Endometrium (tissue), 2 donors: Measurements from ENCODE around the gene XRCC2.
"Not testable (repeated sequence)": the region's sequence is repeated elsewhere in the genome, so short reads cannot be mapped to it uniquely, and the experiment has no call there.

Experiments used
- FAIRE-seq: peaks from 2 replicates; lab custom pipeline; 2012; peaks lifted over from hg19 to GRCh38; lab: Jason Lieb, UNC
- donor health status: control.
- donor health status: control.

Gene XRCC2

GRCh38 chr7:152675759-152676636, at the start of gene XRCC2:
Gene XRCC2, minus strand, starts transcription at chr7:152676141. Its CDS starts 62 bp downstream, at chr7:152676079.
- FAIRE-seq: no peak

DNA sequence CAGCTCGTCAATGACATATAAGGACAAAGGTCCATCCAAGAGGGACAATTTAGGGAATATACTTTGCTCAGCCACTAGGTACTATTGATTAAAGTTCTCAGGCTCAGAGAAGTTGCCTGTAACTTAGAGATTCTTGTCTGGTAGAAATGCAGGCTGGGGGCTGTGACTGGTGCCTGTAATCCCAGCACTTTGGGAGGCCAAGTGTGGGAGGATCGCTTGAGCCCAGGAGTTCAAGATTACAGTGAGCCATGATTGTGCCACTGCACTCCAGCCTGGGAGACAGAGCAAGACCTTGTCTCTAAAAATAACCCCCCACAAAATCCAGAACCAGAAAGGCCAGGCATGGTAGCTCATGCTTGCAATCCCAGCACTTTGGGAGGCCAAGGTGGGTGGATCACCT, 47.4 kb upstream of the XRCC2 start:
- no peak for FAIRE-seq

GRCh38 chr7:152712412-152713042, 36.6 kb upstream of the XRCC2 start:
- not testable (repeated sequence) for FAIRE-seq

DNA sequence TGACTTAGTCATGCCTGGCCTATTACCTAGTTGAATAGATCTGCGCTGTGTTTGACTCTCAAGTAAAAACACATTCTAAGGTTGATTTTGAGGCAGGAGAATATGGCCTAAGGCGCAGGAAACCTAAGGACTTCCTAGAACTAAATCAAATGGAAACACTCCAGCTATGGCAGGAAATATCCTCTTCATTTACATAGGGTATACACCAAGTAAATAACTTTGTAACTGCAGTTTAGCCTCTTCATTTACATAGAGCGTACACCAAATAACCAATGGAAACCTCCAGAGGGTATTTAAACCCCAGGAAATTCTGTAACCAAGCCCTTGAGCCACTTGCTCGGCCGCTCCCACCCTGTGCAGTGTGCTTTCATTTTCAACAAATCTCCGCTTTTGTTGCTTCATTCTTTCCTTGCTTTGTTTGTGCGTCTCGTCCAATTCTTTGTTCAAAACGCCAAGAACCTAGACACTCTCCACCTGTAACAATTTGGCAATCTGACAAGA, 35.6 kb upstream of the XRCC2 start:
- FAIRE-seq: no peak

DNA sequence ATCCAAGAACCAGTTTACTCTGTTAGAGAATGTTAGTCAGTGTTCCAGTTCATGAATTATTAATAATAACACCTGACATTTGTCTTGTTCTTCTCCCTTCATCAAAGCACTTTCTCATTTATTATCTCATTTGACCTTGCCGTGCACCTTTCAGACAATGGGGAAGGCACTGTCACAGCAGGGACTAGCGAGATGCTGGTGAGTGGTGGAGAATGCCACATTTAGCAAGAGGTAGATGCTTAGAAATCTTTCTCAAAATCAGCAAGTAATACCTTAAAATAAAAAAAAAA, 34.2 kb upstream of the XRCC2 start:
- no peak for FAIRE-seq

GRCh38 chr7:152709287-152710152, 33.6 kb upstream of the XRCC2 start:
- no peak for FAIRE-seq

GRCh38 chr7:152704796-152705384, 28.9 kb upstream of the XRCC2 start:
- FAIRE-seq: no peak

DNA sequence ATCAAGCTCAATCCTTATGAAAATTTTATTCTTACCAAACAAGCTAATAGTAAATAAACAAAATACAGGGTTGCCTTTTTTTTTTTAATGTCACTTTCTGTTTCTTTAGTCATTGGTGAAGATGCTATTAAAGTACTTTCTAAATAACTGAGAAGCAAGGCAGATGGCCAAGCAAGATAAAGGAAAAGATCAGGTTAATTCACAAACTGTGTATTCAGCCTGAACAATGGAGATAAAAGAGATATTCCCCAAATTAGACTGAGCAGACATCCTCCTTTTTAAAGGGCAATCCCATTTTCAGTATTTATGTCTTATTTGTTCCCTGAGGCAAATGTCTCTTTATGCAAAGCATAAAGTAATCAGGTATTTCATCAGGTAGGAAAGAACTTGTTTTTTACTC, 23.1 kb upstream of the XRCC2 start:
- FAIRE-seq: no peak

- not testable (repeated sequence) for FAIRE-seq
Measured at GRCh38 chr7:152697268-152697974, 21.5 kb upstream of the XRCC2 start.

DNA sequence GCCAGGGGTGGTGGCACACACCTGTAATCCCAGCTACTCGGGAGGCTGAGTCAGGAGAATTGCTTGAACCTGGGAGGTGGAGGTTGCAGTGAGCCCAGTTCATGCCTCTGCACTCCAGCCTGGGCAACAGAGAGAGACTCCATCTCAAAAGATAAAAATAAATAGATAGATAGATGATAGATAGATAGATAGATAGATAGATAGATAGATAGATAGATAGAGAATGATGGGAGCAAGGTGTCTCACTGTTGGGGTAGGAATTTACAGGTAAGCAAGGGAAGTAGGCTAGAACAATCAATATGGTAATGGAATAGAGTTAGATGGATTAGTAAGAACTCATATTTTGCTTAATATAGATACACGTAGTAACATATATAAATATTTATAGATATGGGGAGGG, 16.3 kb upstream of the XRCC2 start:
- not testable (repeated sequence) for FAIRE-seq

DNA sequence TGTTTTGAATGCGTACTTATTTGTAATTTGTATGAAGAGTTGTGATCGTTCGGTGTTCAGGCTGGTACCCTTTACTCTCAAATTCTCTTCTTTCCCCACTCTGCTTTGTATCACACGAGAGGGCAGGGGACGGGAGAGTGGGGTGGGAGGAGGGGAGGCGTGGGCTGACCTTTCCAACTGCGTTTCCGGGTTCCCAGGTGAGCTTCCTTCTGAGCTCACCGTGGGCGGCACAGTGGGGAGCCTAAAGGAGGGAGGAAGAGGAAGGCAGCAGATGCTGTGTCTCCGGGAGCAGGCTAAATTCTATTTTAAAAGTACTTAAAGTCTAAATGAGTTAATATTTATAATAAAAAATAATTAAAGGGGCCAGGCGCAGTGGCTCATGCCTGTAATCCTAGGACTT, 7.4 kb upstream of the XRCC2 start:
- FAIRE-seq: no peak

DNA sequence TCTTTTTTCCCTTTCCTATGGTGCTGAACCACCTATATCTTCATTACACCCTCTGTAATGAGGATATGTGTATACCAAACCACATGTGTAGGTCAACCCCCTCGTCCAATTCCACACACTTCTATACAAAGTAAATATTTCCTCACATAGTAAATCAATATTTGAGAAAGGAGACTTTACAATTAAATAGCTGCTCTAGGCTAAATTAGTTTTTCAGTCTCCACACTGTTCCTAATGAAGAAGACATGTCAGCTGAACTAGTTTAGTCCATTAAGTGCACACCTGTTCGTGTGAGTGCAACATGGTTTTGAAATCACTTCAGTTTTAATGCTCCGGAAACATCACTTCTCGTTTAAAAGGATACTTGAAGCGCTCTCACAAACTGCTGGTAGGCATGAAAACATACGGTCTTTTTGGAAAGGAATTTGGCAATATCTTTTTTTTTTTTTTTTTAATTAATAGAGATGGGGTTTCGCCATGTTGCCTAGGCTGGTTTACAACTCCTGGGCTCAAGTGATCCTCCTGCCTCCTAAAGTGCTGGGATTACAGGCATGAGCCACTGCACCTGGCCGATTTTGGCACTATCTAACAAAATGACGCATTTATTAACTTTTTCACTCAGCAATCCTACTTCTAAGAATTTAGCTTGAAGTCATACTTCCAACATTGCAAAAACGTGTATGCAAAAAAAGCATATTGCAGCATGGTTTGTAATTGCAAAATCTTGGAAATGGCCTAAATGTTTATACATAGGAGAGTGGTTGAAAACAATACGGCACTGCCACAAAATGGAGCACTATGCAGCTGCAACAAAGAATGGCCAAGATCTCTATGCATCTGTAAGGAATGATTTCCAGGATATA, 2.1 kb upstream of the XRCC2 start:
- FAIRE-seq: no peak

DNA sequence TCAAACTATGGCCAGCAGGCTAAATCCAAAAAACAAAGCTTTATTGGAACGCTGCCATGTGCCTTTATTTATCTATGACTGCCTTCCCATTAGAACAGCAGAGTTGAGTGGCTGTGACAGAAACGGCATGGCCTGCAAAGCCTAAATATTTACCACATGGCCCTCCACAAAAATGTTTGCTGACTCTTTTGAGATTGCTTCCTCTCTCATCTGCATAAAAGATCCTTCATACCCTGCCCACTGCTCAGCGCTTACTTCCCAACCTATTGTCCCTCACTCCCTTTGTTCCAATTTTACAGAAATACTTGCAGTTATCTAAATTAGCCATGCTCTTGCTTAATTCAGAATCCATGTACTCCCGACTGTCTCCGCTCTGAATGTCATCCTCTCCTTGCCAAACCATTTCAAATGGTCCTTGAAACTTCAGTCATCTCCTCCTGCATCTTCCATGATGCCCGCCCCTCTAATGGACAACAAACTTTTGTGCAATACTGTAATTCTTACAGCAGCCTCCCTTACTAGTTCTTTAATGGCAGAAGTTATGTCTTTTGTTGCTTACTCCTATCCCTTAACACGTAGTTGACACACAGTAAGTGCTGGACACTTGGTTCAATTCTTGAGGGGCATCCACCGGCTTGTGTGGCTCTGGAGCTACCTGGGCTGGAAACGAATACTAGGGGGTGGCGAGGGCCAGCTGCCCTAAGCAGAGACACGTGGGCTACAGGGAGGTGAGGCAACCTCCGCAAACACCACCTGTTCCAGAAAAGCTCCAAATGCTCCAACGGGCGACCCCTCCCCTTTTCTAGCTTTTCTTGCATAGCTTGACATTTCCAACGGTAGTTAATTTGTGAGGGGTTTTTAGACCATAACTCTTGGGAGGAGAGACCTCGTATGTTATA, 832 bp downstream of the XRCC2 start:
- no peak for FAIRE-seq

- FAIRE-seq: no peak
Measured at GRCh38 chr7:152673897-152674296, 2.0 kb downstream of the XRCC2 start.

DNA sequence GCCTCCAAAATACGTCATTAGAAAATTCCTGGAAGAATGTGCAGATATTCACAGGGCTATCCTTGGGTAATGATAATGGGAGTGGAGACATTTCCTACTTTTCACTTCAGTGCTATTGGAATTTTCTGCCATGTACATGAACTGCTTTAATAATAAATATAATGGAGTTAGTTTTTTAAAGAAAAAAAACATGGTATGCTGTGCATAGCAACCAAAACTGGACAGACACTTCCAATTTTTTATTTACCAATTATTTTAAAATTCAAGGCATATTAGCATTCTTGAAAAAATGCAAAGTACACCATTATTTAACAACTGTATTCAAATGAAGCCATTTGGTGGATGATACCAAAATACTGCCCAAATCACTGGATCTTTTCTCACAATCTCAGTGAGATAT, 3.3 kb downstream of the XRCC2 start:
- no peak for FAIRE-seq

- FAIRE-seq: no peak
Measured at GRCh38 chr7:152669758-152670157, 6.2 kb downstream of the XRCC2 start.

DNA sequence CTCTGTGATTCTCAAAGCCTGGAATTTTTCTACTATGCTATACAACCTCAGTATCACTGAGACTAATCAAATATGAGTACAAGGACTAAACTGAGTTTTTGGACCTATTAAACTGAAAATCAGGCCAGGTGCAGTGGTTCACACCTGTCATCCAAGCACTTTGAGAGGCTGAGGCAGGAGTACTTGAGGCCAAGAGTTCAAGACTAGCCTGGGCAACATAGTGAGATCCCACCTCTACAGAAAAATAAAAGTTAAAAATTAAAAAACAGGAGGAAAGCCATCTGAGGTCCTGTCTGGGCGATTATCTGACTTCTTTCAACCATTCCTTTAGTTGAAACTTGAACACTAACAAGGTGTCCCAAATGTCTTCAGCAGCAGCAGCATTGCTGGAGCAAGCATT, 7.0 kb downstream of the XRCC2 start:
- no peak for FAIRE-seq

DNA sequence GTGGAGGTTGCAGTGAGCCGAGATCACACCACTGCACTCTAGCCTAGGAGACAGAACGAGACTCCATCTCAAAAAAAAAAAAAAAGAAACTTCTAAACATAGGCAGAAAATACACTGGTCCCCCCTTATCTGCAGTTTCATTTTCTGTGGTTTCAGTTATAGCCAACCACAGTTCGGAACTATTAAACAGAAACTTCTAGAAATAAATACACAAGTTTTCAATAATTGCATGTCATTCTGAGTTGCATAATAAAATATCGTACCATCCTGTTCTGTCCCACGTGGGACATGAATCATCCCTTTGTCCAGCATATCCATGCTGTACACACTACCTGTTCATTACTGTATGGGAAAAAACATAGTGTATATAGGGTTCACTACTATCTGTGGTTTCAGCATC, 8.0 kb downstream of the XRCC2 start:
- FAIRE-seq: no peak

GRCh38 chr7:152666078-152666477, 9.9 kb downstream of the XRCC2 start:
- no peak for FAIRE-seq

DNA sequence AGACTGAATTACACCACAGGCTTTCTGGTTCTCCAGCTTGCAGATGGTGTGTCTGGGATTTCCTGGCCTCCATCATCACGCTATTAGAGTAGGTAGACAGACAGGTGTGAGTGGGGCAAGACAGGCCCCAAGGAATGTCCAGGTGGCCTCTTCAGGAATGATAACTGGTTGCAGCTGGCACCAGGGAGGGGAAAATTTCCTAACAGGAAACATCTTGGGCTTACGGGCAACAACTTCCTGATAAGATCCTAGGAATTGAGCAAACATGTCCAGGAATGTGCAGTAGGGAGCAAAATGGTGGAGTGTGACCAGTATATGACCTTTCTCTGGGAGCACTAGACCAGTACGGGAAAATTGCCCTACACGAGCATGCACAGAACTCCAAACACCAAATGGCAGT, 11.3 kb downstream of the XRCC2 start:
- no peak for FAIRE-seq
